Keratinocyte (primary cell): Measurements from ENCODE around the gene ZFX.

Source experiments
- EZH2 ChIP-seq: IDR thresholded peaks from one replicate; pipeline ENCODE4 v1.6.1; 2012; ENCODE audit warnings: inconsistent platforms, mild to moderate bottlenecking, low read length, moderate library complexity
- TF ChIP-seq, protein P1 (sequence below), 3 experiments: IDR thresholded peaks in 1 of 3; conservative IDR thresholded peaks in 1 of 3; optimal IDR thresholded peaks in 1 of 3; 2 replicates in 2 of 3; 3 replicates in 1 of 3; pipeline versions ENCODE3 to v1.5.1; 2011; ENCODE audit warnings: low read length in 3 of 3, mild to moderate bottlenecking in 3 of 3, moderate library complexity in 2 of 3, control low read depth in 1 of 3, inconsistent platforms in 1 of 3; ENCODE audit not compliant: insufficient read depth in 2 of 3; ENCODE audit errors: extremely low read depth in 1 of 3

DNA sequence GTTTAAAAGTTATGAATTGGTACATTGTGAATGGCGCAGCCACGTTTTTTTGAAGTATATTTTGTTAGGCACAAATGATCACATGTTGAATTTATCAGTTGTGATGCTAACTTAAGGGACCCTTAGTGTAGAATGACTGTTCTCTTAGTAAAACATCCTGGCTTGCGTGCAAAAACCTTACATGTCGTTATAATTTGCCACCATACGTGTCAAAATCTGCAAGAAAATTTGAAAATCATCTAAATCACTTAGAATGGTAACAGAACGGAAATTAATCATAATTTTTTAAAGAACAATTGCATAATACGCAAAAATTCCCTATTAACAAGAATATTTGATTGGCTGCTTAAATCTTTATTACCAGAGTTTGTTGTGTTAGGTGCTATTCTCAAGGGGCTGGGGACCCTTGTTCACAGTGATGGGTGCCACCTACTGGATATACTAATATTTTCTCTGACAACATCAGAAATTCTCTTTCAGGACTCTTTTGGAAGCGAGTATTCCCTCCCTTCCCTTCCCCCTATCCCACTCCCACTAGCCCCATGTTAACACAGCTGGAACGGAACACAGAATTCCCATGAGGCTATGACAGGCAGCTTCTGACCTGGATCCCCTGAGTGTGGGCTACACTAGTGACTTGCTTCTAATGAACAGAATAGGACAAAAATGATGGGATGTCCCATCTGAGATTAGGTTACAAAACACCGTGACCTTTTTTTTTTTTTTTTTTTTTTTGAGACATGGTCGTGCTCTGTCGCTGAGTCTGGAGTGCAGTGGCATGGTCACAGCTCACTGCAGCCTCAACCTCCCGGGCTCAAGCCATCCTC, 92.5 kb downstream of the ZFX start:
- TF ChIP-seq, protein P1, sequence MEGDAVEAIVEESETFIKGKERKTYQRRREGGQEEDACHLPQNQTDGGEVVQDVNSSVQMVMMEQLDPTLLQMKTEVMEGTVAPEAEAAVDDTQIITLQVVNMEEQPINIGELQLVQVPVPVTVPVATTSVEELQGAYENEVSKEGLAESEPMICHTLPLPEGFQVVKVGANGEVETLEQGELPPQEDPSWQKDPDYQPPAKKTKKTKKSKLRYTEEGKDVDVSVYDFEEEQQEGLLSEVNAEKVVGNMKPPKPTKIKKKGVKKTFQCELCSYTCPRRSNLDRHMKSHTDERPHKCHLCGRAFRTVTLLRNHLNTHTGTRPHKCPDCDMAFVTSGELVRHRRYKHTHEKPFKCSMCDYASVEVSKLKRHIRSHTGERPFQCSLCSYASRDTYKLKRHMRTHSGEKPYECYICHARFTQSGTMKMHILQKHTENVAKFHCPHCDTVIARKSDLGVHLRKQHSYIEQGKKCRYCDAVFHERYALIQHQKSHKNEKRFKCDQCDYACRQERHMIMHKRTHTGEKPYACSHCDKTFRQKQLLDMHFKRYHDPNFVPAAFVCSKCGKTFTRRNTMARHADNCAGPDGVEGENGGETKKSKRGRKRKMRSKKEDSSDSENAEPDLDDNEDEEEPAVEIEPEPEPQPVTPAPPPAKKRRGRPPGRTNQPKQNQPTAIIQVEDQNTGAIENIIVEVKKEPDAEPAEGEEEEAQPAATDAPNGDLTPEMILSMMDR (optimal IDR thresholded peaks at IDR 0.05 in 1 of 3, IDR thresholded peaks at IDR 0.05 in 1 of 3, conservative IDR thresholded peaks at IDR 0.05 in 1 of 3; ENCODE audit: extremely low read depth in 1 of 3, insufficient read depth in 2 of 3, low read length in 3 of 3), result peak; percentile 29 to 42 (median 34)
- TF ChIP-seq EZH2, result no peak
